ENCODE results near the gene BIN1. TPM values are rescaled to one million over a fixed set of nuclear protein-coding genes. Genes with fewer than 3 reads are reported as not detected.
A peak's percentile ranks its signal among the peaks of the same experiment; 100 is the strongest.

BIN1 gene
- total RNA-seq, 1 donor from 2014 or later: 17.9 TPM

DNA sequence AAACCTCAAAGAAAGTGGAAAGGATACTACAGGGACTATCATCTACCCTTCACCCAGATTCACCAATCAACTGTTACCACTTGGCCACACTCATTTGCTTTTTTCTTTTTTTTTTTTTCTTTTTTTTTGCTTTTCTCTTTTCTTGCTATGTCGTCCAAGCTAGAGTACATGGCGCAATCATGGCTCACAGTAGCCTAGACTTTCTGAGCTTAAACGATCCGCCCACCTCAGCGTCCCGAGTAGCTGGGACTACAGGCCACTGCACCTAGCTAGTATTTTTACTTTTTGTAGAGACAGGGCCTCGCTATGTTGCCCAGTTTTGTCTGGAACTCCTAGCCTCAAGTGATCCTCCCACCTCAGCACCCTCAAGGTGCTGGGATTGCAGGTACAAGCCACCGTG is 24.0 kb downstream of the BIN1 start:
- DNase-seq (ENCODE audit: missing footprints) (no peak), ATAC-seq (no peak)
- intact Hi-C loops (cut with DNase I): no loop called here

DNA sequence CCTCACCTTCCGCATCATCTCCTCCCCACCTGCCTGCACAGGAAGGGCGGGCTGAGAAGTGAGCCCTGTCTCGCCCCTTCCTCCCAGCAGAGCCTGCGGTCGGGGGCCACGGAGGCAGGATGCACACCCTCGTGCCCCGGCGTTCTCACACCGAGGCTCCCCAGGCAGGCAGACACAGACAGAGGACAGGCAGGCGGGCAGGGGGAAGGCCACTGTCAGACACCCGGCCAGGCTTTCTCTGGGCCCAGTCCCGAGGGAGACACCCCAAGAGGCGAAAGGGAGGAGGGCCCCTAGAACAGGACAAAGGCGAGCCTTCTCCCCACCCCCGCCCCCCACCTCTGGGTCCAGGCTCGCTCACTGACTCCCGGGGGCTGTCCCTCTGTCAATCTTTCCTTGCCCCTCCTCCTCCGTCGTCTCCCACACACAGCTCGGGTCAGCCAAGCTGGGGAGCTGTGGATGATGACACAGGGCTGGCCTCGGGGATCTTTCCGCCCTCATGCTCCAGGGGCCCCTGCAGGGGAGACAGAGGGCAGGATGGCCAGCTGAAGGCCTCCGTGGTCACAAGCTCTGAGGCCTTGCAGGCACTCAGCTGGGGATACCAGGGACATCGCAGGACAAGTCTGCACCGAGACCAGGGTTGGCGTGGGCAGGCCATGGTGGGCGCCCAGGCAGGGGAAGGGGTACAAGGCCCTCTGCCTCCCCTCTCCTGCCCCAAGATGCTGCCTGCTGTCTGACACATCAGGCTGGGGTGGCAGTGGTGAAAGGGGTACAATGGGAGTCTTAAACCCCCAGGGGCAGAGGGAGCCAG is 24.9 kb downstream of the BIN1 start:
- ATAC-seq (no peak), DNase-seq (ENCODE audit: missing footprints) (no peak)
- intact Hi-C loops (cut with DNase I): no loop called here

DNA sequence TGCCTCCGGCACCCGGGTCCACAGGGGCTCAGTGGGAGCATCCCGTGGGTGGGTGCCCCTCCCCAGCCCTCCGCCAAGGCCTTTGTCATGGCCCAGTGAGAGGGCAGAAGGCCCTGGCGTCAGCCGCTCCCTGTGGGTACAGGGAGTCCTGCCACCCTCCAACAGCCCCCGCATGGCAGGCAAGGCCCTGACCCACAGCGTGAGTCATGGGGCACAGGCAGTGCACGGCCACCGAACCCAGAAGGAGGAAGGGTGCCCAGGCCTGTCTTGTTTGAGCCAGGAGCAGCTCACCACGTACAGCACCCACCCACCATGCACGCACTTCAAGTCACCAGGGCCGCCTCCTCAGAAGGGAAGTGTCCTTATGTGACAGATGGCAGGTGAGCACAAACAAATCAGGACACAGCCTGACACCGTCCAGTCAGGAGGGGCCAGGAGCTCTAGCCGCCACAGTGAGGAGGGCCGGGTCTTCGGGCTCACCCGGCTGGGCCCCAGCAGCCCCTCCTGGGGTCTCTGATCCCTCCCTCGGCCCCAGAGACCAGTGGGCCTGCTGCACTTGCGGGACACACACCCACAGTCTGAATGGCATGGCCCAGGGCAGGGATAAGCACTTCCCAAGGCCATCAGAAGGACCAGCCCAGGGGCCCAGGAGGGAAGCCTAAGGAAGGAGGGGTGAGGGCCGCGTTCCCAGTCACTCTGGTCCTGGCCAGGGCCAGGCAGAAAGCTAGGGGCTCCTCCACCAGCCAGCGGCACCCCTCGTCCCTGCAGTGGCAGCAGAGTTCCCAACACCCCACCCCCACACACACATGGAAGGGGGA is 25.8 kb downstream of the BIN1 start:
- DNase-seq (ENCODE audit: missing footprints) (no peak), ATAC-seq (no peak)
- intact Hi-C loops (cut with DNase I): no loop called here

DNA sequence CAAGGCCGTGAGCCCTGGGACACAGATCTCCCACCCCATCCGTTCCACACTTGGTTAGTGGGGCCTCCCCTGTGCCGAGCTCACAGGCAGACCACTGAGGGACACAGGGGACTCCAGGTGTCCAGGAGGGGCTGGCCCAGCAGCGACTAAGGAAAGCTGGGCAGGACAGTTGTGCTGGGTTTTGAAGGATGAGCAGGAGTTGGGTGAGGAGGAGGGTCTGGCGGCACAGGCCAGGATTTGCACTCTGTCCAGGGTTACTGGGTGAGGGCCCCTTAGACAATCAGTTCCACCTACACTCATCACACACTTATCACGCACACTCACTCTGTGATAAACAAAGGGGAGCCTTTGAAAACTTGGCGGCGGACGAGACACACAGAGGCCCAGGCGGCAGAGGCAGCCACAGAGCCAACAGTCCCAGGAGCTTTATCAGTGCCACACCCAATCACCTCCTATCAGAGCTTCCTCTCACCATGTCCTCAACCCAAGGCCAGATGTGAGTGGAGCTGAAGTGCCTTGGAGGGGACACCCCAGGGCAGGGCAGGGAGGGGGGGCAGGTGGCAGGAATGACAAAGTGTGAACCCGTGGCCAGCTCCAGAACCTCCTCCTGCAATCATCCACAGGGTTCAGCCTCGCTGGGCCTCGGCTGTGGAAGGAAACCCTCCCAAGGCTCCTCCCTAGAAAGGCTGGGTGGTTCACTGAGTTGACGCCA is 26.6 kb downstream of the BIN1 start:
- intact Hi-C loops (cut with DNase I): no loop called here
- ATAC-seq: peak; percentile 49
- DNase-seq (ENCODE audit: missing footprints): no peak

DNA sequence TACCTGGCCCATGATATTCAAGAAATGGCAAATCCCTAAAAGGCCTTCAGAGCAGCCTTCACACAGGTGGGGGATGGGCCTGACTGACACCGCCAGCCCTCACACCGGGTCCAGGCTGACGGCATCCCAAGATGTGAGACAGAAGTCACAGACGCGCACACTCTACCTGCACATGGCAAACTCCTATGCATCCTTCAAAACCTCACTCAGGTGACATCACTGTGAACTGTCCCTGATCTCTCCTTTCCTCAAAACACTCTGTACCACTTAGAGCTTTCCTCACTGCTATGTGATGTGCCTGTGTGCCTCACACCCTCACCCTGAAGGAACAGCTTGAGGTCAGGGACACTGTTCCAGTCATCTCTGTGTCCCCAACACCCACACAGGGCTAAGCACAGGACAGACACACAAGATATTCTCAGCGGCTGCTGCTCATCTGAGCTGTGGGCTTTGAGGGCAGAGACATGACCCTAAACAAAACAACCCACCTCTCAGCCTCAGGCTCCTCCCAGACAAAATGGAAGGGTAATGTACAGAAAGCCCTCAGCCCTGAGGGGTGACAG is 27.5 kb downstream of the BIN1 start:
- DNase-seq (ENCODE audit: missing footprints): no peak
- intact Hi-C loops (cut with DNase I): no loop called here
- no peak for ATAC-seq

DNA sequence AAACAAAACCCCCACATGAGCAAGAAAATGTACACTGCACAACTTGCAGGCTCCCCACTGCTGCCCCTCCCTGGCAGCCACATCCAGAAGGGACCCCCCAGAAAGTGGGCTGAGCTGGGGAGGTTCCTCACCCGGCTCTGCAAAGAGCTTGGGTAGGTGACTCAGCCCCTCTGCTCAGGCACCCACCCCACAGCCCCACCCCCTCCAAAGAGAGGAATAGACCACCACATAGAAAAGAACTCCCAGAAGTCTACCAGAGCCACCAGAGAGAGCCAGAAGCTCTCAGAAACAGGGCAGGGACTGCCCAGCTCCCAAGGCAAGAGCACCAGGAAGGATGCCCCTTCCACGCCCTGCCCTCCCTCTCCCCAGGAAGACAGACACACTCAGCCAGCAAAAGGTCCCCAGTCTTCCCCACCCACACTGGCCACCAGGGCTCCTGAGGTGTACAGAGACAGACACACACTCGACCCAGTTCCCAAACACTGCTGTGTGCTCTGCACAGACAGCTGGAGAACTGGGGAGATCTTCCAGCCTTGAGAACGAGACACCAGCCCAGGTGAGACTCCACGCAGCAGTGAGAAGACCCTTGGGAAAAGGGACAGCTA is 28.2 kb downstream of the BIN1 start:
- intact Hi-C loops (cut with DNase I): no loop called here
- ATAC-seq (no peak), DNase-seq (ENCODE audit: missing footprints) (no peak)

DNA sequence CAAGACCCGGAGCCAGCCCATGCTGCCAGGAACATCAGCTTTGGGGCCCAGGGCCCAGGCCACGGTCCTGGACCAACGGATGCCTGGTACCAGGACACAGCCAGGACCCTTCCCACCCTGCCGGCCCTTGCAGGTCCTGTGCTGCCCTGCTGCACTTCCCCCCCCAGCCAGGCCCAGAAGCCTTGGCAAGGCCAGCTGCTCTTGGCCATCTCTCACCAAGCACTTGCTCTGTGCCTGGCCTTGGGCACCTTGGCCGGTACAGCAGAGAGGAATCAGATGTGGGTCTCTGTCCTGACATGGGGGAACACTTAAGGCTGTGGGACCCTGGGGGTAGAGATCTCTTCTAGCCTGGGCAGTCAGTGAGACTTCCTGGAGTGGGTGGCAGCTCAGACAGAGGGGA is 28.9 kb downstream of the BIN1 start:
- DNase-seq (ENCODE audit: missing footprints) (no peak), ATAC-seq (no peak)

DNA sequence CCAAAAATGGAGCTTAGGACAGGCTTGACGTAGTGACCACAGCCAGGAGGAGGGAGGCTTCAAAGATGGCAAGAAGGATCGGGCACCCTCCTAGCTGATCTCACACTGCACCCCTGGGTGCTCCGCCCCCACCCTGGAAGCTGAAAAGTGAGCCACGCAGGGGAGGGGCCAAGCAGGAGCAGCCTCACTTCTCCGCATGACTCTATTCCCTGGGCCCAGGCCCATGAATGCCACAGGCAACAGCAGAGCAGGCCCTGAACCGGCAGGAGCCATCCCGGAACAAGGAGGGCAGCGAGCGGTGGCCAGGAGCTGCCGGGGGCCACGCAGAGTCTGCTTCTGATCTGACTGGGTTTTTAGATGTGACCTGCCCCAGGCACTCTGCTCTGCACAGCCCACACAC is 30.0 kb downstream of the BIN1 start:
- DNase-seq (ENCODE audit: missing footprints) (no peak), ATAC-seq (no peak)
- intact Hi-C loops (cut with DNase I): no loop called here

More for the DNA sequence above, 28.9 kb downstream of the BIN1 start:
- intact Hi-C loops (cut with DNase I): no loop called here

DNA sequence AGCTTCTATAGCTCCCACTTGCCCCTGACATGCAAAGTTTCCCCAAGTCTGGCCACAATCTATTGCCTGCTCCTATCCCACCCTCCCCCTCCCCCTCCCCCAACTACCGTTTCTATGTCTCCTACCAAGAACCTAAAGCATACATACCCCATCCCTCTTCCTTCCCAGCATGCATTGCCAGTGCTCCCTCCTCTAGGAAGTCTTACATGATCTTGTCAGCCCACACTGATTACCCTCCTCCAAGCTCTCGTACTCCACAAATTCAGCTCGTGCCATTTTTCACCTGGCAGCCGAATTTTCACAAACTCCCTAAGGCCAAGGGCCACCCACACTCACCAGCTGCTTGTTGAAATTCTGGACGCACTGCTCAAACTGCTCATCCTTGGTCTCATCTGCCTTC is 30.7 kb downstream of the BIN1 start:
- DNase-seq (ENCODE audit: missing footprints): no peak
- ATAC-seq: no peak
- intact Hi-C loops (cut with DNase I): no loop called here

DNA sequence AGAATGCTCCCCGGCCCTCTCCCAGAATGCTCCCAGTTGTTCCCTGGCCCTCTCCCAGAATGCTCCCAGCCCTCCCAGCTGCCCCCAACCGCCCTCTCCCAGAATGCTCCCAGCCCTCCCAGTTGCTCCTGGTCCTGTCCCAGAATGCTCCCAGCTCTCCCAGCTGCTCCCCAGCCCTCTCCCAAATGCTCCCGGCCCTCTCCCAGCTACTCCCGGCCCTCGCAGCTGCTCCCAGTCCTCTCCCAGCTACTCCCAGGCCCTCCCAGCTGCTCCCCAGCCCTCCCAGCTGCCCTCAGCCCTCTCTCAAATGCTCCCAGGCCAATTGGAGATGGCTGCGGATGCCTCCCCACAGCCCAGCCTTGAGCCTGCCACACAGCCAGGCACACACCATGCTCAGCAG is 31.1 kb downstream of the BIN1 start:
- ATAC-seq: no peak
- intact Hi-C loops (cut with DNase I): no loop called here
- no peak for DNase-seq (ENCODE audit: missing footprints)

DNA sequence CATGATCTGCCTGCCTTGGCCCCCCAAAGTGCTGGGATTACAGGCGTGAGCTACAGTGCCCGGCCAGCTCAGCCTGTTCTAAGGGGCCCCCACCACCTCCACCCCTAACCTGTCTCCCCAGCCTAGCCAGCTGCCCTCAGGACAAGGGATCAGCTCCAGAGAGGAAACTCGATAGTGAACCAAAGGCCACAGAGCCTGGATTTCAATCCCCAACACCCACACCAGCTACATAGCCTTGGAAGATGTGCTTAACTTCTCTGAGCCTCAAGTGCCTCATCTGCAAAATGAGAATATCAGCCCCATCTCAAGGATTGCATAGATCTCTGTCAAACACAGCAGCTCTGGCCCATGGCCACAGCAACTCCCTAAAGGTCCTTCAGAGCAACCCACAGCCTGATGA is 32.0 kb downstream of the BIN1 start:
- DNase-seq (ENCODE audit: missing footprints) (no peak), ATAC-seq (no peak)
- intact Hi-C loops (cut with DNase I): no loop called here

DNA sequence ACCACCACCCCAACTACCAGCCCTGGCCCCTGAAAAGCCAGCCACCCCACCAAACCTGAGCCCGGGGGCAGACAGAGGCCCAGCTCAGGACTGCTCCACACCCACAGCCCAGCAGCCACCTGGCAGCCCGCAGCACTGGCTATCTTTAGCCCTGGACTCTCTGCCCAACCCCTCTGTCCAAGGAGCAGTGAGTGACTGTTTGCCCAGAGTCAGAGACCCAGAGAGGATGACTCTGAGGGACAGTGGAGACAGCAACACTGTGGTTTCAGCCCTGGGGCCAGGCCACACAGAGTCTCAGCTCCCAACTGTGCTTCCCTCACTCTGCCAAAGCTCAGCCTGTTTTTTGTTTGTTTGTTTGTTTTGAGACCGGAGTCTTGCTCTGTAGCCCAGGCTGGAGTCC is 32.6 kb downstream of the BIN1 start:
- DNase-seq (ENCODE audit: missing footprints) (no peak), ATAC-seq (peak; percentile 41)
- intact Hi-C loops (cut with DNase I): no loop called here

DNA sequence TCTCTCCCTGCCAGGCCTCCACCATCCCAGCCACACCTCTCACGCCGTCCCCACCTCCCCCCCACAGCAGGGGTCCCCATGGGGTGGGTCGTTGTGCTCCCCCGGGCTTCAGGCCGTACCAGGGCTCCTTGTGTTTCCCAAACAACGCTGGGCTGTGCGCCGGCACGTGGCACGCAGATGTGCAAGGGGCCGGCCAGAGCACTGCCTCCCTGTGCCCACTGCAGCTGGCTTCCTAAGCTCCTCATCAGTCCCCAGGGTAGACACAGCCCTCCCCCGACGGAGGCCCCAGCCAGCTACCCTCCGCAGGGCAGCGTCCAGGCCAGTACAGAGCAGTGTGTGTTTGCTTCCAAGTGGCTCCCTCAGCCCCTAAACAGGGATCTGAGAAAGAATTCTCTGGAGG is 34.0 kb downstream of the BIN1 start:
- intact Hi-C loops (cut with DNase I): no loop called here
- ATAC-seq (peak; percentile 53), DNase-seq (ENCODE audit: missing footprints) (no peak)

DNA sequence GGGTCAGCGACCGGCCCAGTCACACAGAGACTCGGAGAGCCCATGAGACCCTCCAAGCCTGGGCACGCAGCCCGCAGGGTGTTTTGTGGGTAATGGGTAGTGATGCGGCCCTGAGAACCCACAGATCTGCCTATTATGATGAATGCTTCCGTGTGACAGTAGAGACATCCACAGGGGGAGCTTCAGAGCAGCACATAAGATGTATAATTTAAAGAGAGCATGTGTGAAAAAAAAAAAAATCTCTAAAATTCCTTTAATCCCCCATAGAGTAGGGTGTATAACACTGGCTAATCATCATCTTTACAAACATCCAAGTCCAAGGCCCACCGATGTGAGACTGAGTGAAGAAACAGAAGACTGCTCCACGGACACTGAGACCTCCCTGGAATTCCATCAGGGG is 34.6 kb downstream of the BIN1 start:
- no peak for DNase-seq (ENCODE audit: missing footprints)
- intact Hi-C loops (cut with DNase I): no loop called here
- no peak for ATAC-seq

DNA sequence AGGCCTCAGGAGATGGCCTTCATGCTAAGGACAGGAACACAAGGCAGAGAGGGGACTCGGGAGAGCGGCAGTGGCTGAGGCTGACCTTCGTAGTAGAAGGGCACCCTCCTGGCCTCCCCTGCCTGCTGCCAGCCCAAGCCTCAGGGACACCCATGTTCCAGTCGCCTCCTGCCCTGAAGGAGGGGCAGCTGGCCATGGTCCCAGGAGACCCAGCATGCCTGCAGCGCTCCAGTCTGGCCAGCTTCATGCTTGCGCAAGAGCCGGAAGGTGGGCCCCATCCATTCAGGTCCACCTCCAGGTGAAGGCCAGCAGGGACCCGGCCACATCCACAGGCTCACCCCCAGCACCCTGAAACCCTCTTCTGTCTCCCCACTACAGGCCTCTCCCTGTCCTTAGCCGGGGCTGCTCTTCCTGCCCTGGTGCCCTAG is 35.0 kb downstream of the BIN1 start:
- intact Hi-C loops (cut with DNase I): no loop called here
- DNase-seq (ENCODE audit: missing footprints): no peak
- no peak for ATAC-seq

DNA sequence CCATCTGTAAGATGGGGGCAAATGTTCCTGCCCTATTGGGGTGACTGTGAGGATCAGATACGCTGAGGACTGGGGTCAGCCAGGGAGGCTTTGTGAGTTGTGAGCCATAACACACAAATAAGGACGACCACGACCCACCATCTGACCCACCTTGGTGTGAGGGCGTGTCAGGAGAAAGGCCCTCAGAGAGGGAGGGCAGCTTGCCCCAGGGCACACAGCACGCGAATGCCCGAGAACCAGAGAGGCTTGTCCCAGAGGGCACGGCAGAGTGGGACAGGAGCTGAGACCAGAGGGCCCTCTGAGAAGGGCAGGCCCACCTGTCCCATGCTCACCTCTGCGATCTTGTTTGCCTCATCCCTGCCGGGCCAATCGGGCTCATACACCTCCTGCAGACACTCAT is 36.7 kb downstream of the BIN1 start:
- DNase-seq (ENCODE audit: missing footprints): no peak
- ATAC-seq: no peak
- intact Hi-C loops (cut with DNase I): no loop called here

DNA sequence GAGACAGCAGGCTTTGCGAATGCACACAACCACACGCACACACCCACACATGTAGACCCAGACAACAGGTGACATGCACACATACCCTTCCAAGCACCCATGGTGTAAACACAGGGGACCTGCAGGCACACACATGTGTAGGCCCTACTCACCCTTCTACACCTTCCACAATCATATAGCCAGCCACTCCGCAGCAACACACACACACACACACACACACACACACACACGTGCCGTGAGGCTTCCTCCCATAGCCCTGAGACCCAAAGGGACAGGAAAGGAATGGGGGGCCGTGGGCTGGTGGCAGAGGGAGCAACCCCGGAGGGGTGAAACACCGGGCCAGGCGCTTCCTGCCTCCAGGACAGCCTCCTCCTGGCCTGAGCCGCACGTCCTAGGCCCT is 37.4 kb downstream of the BIN1 start:
- ATAC-seq (no peak), DNase-seq (ENCODE audit: missing footprints) (no peak)
- intact Hi-C loops (cut with DNase I): loop anchor here (5.0 kb wide), 1 partner anchor 38 kb away; the partner anchor contains the start of gene BIN1

DNA sequence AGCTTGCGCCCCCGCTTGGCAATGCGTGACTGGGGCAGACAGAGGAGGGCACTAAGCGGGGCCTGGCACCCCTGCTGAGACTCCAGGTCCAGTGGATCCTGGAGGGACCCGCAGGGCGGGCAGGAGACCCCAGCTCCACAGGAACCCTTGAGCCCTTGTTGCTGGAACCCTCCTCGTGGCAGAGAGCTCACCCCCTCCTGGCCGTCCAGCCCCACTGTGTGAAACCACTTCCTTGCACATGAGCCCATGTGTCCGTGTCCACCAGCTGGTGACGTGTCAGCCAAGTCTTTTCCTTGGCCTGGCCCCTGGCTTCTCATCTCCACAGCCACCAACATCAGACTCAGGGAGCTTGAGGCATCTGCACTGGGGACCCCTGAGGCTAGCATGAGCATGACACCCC is 38.0 kb downstream of the BIN1 start:
- DNase-seq (ENCODE audit: missing footprints) (no peak), ATAC-seq (no peak)
- intact Hi-C loops (cut with DNase I): loop anchor here (5.0 kb wide), 1 partner anchor 38 kb away; the partner anchor contains the start of gene BIN1

DNA sequence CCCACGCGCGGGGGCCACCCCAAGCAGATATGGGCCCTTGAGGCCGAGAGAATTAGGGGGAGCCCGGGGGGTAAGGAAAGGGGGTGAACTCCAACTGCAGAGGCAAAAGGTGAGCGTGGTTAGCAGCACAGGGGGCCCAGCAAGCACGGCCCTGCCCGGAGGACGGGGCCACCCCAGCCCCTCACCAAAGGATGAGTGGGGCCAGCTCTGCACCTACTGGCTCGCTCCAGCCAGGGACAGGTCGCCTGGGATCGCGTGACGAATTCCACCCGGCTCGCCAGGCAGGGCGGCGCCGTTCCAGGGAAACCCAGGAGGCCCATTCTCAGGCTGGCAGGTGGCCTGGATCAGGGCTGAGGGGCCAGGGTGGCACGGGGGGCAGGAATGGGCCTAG is 38.6 kb downstream of the BIN1 start:
- ATAC-seq (no peak), DNase-seq (ENCODE audit: missing footprints) (no peak)
- intact Hi-C loops (cut with DNase I): loop anchor here (5.0 kb wide), 1 partner anchor 39 kb away; the partner anchor contains the start of gene BIN1
